GM18507 (cell line): ENCODE measurements around the gene TTLL10.

Source experiments
- DNase-seq: peaks from one replicate; pipeline ENCODE4 v3.0.0; 2011; ENCODE audit warnings: low read depth; ENCODE audit not compliant: insufficient read length; ENCODE audit errors: extremely low spot score
- FAIRE-seq: peaks from 2 replicates; lab custom pipeline; 2011; peaks lifted over from hg19 to GRCh38; lab: Jason Lieb, UNC

Gene TTLL10

GRCh38 chr1:1156140-1157032, 17.3 kb upstream of the TTLL10 start:
- DNase-seq (no peak), FAIRE-seq (no peak)

- FAIRE-seq (no peak), DNase-seq (no peak)
Measured at GRCh38 chr1:1157033-1157365, 16.7 kb upstream of the TTLL10 start.

- DNase-seq (peak; percentile 78), FAIRE-seq (peak; percentile 81)
Measured at GRCh38 chr1:1157426-1157913, 16.2 kb upstream of the TTLL10 start.

DNA sequence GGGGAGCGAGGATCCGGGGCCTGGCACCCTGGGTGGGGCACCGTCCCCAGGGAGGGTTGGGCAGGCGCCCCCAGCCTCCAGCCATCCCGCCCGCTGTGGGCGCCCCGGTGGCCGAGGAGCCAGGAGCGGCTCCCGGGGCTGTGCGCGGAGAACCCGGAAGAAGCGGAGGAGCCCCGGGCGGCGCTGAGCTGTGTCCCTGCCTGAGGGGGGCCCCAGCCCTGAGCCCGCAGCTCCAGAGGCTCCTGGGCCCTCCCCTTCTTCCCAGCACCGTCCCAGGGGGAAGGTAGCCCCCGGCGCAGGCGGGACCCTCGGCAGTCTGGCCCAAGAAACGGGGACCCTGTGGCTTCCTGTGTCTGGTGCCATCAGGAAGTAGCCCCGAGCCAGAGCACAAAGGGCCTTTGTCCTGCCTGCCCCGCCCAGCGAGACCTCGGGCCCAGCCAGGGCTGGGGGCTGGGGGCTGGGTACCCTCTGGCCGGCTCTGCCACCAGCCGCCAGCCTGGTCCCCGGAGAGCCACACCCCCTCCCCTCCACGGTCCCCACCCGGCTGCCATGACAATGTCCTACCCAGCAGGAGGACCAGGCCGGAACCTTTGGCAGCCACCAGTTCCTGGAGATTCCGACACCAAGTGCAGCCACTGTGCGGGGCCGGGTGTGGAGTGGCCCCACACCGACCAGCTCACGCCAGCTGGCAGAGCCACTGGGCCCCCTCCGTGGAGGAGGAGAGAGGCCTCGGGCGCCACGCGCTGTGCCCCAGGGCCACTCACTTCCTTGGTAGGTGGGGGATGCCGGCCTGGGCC, 15.6 kb upstream of the TTLL10 start:
- peak; percentile 12 for FAIRE-seq

GRCh38 chr1:1160281-1160930, 13.3 kb upstream of the TTLL10 start:
- FAIRE-seq: no peak
- no peak for DNase-seq

More for the DNA sequence above, 15.6 kb upstream of the TTLL10 start:
- peak; percentile 65 for DNase-seq

DNA sequence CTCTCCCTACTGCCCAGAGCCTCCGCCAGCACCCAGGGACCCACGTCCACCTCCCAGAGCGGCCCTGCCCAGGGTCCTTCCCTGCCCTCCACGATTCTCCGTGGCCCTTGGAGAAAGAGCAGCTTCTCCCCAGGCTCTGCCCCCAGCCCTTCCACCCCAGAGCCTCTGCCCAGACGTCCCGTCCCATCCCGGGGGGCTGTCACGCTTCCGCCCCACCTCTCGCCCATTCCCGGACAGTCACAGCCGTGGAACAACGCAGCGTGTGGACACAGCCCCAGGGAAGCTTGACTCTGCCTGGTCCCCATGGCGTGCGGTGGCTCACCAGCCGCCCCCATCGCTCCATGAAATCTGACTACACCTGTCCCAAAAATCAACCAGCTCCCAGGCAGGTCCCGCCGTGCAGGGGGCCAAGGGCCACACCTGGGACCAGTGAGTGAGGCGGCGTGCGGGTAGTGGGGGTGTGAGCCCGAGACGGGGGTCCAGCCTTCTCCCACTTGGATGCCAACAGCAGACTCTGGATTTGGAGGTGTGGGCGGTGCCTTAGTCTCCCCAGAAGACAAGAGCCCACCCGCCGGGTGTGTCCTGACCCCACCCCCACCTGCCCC, 12.5 kb upstream of the TTLL10 start:
- no peak for FAIRE-seq

DNA sequence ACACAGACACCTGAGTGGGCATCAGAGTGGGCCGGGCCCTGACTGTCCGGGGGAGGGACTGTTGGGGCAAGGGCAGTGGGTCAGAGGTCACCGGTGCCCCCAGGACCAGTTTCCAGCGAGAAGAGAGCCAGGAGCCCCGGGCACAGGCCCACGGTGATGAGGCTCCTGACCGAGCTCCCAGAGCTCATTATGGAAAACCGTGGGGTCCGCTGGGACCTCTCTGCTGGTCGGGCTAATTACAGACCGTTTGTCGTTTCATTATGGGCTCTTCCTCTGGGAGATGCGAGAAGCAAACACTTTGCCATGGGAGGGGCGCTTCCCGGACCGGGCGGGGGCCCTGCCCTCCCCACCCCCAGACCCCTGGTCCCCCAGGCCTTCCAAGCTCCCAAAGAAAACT, 12.0 kb upstream of the TTLL10 start:
- FAIRE-seq: no peak
- DNase-seq: no peak

More for the DNA sequence above, 12.5 kb upstream of the TTLL10 start:
- no peak for DNase-seq

DNA sequence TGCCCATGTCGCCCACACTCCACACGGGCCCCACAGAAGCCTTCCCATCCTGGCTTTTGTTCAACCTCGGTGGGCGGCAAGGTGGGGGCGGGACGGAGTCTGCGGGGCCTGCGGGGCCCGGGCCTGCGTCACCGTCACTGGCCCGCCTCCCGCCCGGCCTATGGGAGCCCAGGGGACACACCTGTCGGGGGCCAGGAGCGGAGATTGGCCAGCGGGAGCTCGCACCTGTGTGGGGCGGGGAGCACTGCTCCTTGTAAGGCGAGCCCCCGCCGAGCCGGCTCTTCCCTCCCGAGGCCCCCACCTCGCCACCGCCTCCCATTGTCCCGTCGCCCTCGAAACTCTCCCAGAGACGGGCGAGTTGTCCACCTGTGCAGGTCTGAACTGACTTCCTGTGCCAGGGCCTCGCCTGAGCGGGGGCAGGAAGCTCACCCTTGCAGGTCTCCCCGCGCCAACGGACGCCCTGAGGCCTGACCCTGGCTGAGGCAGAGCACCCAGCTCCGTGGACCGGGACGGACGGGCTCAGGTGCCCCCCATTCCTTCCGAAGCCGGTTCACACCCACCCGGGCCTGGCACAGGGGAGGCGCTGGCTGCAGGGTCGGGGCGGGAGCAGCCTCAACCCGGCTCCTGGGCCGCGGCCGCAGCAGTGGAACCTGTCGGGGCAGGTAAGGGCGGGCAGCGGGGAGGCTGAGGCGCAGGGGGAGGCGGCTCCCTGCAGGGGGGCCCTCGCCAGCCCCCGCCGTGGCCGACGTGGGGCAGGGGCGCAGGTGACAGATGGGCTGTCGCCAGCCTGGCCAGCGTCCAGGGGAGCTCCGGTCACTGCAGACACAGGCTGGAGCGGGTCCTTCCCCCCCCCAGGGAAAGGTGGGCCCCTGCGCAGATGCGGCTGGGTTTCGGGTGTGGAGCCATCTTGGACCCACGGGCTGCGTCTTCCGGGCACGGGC, 10.8 kb upstream of the TTLL10 start:
- DNase-seq (no peak), FAIRE-seq (no peak)

- DNase-seq (no peak), FAIRE-seq (no peak)
Measured at GRCh38 chr1:1163538-1164070, 10.1 kb upstream of the TTLL10 start.

GRCh38 chr1:1164361-1164700, 9.3 kb upstream of the TTLL10 start:
- DNase-seq (no peak), FAIRE-seq (no peak)

GRCh38 chr1:1164701-1165451, 8.8 kb upstream of the TTLL10 start:
- DNase-seq (no peak), FAIRE-seq (no peak)

GRCh38 chr1:1165485-1165884, 8.2 kb upstream of the TTLL10 start:
- FAIRE-seq (no peak), DNase-seq (no peak)

DNA sequence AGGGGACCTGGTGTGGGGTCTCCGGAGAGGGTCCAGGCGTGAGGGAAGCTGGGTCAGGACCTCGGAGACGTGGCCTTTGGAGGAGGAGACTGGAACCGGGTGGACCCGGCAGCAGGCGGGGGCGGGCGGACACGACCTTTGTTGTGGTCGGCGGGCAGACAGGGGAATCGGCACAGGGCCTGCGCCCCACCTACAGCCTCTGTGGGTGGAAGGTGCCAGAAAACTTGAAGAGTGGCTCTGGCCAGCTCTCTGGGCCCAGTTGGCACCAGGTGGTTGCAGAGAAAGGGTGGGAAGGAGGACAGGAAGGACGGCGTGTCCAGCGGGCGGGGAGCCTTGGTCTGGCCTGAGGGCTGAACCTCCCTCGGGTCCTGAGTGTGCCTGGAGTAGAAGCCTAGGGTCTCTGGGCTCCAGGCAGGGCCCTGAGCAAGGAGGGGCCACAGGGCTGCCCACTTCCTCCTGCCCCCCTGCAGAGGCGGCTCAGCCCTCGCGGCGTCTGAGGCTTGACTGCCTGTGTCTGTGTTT, 7.7 kb upstream of the TTLL10 start:
- DNase-seq (no peak), FAIRE-seq (no peak)

GRCh38 chr1:1166642-1167397, 6.9 kb upstream of the TTLL10 start:
- DNase-seq (no peak), FAIRE-seq (no peak)

DNA sequence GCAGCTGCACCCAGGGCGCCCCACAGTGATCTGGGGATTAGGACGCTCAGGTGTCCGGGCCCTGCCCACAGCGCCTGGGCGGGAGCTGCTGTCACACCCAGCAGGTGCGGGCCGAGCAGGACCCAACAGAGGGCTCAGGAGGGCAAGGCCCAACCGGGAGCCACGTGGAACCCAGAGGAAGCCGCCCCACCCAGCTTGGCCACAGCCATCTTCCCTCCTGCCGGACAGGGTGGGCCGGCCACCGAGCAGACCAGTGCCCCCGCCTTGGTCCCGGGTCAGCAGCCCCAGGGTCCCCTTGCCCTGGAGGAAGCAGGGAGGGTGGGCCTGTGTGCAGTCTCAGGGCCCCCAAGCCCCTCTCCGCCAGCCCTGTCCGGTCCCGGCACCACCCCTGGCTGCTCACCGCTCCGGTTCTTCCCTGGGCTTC, 6.3 kb upstream of the TTLL10 start:
- FAIRE-seq (no peak), DNase-seq (no peak)

GRCh38 chr1:1167841-1168450, 5.7 kb upstream of the TTLL10 start:
- DNase-seq: no peak
- no peak for FAIRE-seq
